ENCODE results near the gene TNFAIP8L3. TPM values are rescaled to one million over a fixed set of nuclear protein-coding genes. Genes with fewer than 3 reads are reported as not detected.
"Not testable (repeated sequence)": the region's sequence is repeated elsewhere in the genome, so short reads cannot be mapped to it uniquely, and the experiment has no call there.

The TNFAIP8L3 gene
- total RNA-seq, 1 donor from 2014 or later, result 2.9 TPM

DNA sequence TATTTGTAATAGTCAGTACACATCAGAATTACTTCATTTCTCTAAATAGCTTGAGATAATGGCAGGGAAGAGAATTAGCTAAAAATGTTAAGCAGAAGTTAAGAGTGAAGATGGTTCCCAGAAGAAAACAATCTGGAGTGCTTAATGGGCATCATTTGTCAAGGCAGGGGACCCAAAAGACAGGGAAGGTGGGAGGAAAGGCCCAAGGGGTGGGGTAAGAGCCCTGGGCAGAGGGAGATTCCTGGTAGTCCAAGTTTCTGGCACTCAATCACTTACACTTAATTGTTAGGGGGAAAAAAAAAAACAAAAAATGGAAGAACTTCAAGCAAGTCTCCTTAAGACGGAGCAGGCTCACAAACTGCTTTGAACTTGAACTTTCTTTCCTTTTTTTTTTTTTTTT is 28.9 kb downstream of the TNFAIP8L3 start:
- DNase-seq (ENCODE audit: low spot score in 2 of 2) (no peak), FAIRE-seq (no peak)

GRCh38 chr15:51065261-51065660 is 29.4 kb downstream of the TNFAIP8L3 start:
- DNase-seq (ENCODE audit: low spot score in 2 of 2), result no peak
- FAIRE-seq, result no peak

DNA sequence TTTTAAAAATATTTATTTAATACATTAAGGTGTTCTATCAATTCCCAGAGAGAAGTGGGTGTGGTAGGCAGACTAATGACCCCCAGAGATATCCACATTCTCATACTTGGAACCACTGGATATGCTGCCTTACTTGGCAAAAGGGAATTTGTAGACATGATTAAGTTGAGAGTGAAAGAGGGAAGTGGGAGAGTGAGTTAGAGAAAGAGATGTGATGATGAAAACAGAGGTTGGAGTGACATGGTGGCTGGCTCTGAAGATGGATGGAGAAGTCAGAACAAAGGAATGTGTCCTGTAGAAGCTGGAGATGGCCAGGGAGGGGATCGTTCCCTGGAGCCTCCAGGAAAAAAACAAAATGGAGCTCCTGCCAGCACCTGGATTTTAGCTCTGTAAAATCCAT is 32.0 kb downstream of the TNFAIP8L3 start:
- FAIRE-seq, result no peak
- DNase-seq (ENCODE audit: low spot score in 2 of 2), result no peak

DNA sequence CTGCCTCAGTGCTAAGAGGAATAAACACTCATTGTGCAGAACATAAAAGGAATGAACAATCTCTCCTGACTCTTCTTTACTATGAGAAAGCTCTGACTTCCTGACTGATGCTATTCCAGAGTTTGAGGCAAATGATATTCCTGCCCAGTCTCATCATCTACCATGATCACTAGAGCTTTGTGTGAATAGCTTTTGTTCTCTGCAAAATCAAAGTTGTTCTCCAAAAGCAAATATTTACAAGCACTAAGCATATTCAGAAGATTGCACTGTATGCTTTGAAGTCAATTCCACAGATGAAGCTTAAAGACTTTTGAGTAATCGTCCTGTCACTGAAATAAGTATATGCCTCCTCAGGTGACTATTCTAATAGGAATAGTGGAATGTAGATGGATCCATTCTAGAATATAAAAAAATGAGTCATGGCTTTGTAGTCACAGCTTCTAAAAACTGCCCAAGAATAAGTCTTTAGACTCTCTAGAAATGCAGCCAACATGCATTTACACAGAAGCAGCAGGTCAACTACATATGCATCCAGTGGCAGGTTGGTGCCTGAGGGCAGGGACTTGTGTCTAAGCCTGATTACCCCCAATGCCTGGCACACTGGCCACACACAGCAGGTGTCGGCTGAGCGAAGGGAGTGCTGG is 34.6 kb downstream of the TNFAIP8L3 start:
- no peak for FAIRE-seq
- DNase-seq (ENCODE audit: low spot score in 2 of 2), result no peak

DNA sequence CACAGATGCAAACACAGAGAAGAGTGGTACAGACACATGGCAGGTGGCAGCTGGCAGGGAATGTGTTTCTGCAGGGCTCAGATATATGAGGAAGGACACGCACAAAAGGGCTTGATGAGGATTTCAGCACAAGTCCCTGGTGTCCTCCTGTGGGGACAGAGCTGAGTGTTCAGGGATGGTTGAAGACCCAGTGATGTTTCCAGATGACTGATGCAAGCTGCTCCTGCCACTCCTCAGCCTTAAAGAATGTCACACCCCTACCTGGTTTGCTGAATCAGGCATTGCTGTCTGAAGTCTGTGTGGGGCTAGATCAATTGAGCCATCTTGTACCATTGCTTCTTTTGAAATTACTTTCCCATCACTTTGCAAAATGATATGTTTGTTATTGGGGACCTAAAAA is 40.2 kb downstream of the TNFAIP8L3 start:
- no peak for FAIRE-seq
- DNase-seq (ENCODE audit: low spot score in 2 of 2), result no peak

DNA sequence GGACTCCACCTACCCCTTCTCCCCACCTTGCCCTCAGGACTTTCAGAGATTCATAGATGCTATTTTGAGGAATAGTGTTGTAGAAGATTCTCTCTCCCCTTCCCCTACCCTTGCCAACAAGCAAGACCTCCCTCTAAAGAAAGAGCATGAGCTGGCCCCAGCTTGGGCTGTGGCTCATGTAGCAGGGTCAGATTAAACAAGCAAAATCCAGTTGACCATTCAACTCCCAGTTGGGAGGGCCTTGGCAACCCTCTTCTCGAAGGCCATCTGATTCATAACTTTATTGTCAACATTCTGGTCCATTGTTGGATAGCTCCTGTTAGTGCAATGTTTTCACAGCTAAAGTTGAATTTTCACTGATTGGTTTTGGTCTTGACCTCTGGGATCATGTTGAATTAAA is 41.1 kb downstream of the TNFAIP8L3 start:
- DNase-seq (ENCODE audit: low spot score in 2 of 2) (no peak), FAIRE-seq (no peak)

- DNase-seq (ENCODE audit: low spot score in 2 of 2) (no peak), FAIRE-seq (no peak)
These were observed 42.9 kb downstream of the TNFAIP8L3 start for GRCh38 chr15:51051776-51052175.

- DNase-seq (ENCODE audit: low spot score in 2 of 2) (no peak), FAIRE-seq (no peak)
These were observed 45.6 kb downstream of the TNFAIP8L3 start for GRCh38 chr15:51049081-51049480.

DNA sequence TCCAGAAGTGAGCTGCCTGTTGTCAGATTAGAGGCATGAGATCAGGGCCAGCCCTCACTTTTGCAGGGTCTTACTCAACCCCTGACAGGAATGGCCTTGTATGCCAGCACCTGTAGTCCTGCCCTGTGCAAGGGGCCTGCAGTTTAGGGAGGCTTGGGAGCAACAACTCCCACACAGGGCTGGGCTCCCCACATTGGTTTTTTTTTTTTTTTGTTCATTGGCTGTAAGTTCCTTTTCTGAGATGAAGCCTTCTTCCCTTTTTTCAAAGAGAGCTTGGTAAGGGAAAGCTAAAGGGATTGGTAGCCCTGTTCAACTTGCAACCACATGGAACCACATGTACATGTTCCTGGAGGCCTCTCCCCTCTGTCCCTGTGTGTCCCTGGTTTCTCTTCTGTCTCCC is 46.4 kb downstream of the TNFAIP8L3 start:
- DNase-seq (ENCODE audit: low spot score in 2 of 2) (no peak), FAIRE-seq (no peak)

DNA sequence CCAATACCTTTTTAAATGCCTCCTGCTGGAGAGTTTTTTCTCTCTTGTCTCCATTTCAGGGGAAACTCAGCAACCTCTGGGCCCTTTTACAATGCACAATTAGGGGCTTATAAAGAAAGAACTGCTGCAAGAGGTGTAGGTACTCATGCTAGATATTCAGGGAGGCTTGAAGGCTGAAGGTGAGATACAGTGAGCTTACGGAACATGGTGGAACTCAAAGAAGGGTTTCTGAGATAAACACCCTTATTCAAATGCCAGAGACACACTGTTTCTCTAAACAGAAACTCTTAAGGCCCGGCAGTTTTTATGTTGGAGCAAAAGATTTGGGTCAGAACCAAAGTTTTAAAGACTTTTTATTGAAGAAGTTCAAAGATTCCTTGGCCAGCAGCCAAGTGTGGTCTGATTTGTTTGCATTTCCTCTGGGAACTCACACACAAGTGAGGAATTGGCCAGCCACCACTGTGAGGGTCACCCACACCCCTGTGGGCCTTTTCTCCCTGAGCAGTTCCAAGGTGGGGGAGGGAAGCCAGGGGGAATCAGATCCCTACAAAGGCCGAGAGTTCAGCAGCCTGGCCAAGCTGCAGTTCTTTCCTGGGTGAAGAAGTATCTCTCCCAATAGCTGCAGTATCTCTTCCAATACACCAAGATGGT is 47.8 kb downstream of the TNFAIP8L3 start:
- no peak for DNase-seq (ENCODE audit: low spot score in 2 of 2)

DNA sequence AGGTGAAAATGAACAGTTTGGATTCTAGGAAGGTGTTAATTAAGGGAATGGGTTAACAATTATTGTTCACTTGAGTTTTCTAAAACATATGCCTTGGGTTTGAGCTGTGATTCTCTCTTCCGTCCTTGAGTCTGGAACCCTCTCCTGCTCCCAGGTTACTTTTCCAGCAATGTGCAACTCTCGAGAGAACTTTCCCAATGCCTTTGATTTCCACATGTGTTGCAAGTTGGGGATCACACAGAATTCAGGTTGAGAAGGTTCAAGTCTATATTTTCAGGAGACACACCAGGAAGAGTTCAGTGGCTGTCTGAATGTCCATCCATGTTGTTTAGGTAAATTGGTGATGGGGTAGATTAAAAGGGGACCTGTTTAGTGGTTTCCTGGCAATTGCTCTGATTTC is 48.7 kb downstream of the TNFAIP8L3 start:
- FAIRE-seq, result no peak
- no peak for DNase-seq (ENCODE audit: low spot score in 2 of 2)

More for the DNA sequence above, 47.8 kb downstream of the TNFAIP8L3 start:
- no peak for FAIRE-seq

DNA sequence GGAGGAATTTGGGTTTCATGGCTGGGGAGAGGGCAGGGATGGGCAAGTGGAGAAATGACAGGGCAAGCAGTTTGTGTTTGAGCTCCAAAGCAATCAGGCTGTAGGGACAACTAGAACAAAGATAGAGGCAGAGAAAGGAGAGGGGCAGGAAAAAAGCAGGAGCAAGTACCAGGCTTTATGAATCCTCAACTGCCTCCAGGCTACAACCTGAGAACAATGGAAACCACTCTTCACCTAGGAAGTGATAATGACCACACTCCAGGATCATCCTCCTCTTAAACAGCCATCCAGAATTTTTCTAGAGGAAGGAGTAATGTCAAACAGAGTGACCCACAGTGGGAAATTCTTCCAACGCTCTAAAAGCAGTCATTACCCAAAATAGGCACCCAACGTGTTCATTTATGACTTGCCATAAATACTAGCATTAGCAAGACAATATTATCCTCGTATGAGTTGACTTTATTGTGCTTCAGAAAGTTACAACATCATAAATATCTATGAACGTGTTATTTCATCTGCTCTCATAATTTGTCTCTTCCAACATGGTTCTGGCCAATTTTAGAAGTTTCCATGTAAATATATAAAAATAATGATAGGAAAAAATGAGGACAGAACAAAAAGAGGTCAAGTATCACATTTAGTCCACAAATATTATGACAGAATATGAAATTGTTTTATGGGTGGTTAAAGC is 50.5 kb downstream of the TNFAIP8L3 start:
- DNase-seq (ENCODE audit: low spot score in 2 of 2) (no peak), FAIRE-seq (no peak)

GRCh38 chr15:51038974-51039319 is 55.8 kb downstream of the TNFAIP8L3 start:
- FAIRE-seq (no peak), DNase-seq (ENCODE audit: low spot score in 2 of 2) (no peak)

- DNase-seq (ENCODE audit: low spot score in 2 of 2) (no peak), FAIRE-seq (no peak)
These were observed 56.3 kb downstream of the TNFAIP8L3 start for GRCh38 chr15:51038162-51038973.

DNA sequence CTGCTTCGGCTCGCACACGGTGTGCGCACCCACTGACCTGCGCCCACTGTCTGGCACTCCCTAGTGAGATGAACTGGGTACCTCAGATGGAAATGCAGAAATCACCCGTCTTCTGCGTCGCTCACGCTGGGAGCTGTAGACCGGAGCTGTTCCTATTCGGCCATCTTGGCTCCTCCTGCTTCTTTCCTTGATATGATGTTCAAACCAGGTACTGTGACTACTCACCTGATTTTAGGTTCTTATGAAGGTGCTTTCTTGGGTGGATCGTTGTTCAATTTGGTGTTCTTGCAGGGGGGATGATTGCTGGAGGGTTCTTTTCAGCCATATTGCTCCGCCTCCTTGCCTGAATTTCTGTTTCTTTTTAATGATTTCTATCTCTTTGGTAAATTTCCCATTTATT is 57.2 kb downstream of the TNFAIP8L3 start:
- not testable (repeated sequence) for FAIRE-seq; DNase-seq (ENCODE audit: low spot score in 2 of 2)

- FAIRE-seq (no peak), DNase-seq (ENCODE audit: low spot score in 2 of 2) (no peak)
These were observed 63.9 kb downstream of the TNFAIP8L3 start for GRCh38 chr15:51030649-51031316.

DNA sequence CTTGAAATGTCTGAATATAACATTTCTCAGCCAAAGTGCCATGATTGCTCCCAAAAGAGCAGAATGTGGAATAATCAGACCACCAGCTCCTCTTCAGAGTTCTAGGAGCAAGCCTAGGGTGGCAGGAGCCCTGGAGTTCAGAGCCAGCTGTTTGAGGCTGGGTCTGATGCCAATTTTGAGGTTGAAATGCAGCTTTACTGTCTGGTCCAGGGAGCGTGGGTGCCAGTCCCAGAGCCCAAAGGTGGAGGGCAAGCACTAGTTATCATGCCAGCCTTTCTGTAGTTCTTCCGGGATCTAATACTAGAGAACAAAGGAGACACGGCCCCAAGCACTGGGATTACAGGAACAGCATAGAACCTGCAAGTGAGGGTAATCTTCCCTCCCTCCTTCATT is 69.3 kb downstream of the TNFAIP8L3 start:
- DNase-seq (ENCODE audit: low spot score in 2 of 2) (no peak), FAIRE-seq (no peak)

GRCh38 chr15:51024735-51025453 is 69.8 kb downstream of the TNFAIP8L3 start:
- DNase-seq (ENCODE audit: low spot score in 2 of 2) (no peak), FAIRE-seq (no peak)

GRCh38 chr15:51023499-51023898 is 71.2 kb downstream of the TNFAIP8L3 start:
- FAIRE-seq (no peak), DNase-seq (ENCODE audit: low spot score in 2 of 2) (no peak)

GRCh38 chr15:51022206-51022605 is 72.5 kb downstream of the TNFAIP8L3 start:
- FAIRE-seq, result no peak
- DNase-seq (ENCODE audit: low spot score in 2 of 2), result no peak

Measured in frontal cortex (tissue), 4 donors.